NCI-H748 (cell line): ENCODE results near the gene NKX1-1.
A peak's percentile ranks its signal among the peaks of the same experiment; 100 is the strongest.

Source experiments
- DNase-seq: peaks from one replicate; lab custom pipeline; 2025; ENCODE audit not compliant: unreplicated experiment; lab: John Stamatoyannopoulos, UW

Gene NKX1-1

DNA sequence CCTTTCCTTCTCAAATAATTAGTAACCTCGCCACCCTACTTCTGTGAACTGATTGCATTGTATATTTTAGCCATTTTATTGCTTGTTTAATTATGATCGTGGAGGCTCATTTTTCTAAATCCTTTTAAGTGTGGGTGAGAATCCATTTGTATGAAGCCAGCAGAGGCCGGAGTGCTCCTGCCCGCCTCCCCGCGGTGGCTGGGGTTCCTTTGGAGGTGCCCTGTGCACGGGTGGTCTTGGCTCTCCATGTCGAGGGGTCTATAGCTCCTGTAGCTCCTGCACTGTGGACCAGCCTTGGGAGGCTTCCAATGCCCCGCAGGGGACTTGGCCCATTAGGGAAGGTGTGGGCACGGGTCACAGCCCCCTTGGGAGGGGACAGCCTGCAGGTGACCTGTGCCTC lies 44.2 kb downstream of the NKX1-1 start:
- peak; percentile 30 for DNase-seq

DNA sequence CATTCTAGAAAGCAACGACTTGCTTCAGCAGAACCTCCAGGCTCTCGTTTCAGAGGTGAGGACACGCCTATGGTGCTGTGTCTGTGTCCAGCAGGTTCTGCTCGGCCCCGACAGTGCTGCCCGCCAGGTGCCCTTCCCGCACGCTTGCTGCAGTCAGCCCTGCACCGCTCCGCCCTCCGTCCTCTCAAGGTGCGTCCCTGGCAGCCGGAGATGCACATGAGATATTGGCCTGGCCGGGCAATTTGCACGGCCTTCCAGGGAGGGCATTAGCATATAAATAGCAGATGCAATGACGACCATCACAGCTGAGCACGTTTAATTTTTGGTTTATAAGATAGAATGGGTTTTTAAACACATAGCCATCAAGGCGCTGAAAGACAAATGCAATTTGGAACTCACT lies 44.8 kb downstream of the NKX1-1 start:
- DNase-seq = peak; percentile 70

DNA sequence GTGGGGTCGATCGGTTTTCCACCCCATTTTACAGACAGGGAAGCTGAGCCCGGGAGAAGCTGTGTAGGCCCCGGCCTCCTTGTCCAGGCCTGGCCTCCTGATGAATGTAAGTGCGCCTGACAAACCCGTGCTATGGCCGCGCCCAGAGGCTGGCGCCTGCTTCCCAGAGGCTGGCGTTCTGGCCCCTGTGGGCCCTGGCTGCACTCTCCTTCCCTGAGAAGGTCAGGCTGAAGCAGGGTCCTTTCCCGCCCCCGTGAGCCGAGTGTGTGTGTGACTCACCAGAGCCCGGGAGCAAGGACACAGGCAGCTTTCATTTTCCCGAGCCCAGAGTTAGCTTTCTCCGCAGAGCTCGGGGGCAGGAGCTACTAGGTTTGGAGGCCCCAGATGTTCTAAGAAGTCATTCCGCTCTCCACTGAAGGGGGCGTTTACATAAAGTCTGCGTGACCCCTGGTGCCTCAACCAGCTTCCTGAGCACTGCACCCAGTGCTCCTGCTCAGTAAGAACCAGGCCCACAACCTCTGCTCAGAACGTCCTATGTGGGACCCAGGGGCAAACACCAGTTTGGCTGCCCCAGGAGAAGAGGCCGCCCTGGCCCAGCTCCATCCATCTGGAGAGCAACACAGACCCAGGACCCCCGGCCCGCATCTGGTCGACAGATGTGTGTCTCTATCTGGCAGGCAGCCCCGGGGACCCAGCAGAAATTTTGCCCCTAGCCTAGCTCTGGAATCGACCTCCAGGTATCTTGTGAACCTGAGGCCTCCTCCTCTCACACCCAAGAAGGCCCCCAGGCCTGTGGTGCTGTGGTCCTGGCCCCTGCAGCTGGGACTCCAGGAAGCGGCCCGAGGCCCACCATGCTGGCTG lies 45.6 kb downstream of the NKX1-1 start:
- no peak for DNase-seq

DNA sequence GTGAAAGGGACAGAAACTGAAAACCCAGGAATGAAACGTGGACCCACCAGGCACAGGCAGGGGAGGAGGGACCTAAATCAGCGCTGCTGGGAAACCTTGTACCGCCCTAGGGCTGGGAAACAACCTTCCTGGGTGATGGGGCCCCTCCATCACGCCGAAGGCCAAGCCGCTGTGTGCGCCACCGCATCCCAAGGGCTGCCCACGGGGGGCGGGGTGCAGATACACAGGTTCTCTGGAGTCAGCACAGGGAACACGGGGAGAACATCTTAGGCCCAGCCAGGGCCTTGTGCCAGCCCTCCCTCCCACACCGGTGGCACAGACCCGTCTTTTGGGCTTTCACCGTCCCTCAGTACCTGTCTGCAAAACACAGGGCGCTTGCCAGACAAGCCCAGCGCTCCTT lies 46.3 kb downstream of the NKX1-1 start:
- no peak for DNase-seq

DNA sequence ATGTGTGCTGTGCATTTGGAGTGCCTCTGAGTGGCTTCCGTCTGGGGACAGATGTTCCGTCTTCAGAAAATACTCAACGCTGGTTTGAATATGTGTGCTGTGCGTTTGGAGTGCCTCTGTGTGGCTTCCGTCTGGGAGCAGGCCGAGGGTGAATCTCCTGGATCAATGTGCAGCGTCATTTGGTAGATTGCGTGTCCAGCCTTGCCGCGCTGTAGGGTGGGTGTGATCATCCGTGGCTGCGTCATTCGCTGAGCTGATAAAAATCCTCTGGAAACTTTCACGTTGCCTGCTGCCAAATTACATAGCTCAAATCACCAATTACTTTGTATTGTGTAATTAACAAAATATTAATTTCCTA lies 47.1 kb downstream of the NKX1-1 start:
- DNase-seq = no peak

DNA sequence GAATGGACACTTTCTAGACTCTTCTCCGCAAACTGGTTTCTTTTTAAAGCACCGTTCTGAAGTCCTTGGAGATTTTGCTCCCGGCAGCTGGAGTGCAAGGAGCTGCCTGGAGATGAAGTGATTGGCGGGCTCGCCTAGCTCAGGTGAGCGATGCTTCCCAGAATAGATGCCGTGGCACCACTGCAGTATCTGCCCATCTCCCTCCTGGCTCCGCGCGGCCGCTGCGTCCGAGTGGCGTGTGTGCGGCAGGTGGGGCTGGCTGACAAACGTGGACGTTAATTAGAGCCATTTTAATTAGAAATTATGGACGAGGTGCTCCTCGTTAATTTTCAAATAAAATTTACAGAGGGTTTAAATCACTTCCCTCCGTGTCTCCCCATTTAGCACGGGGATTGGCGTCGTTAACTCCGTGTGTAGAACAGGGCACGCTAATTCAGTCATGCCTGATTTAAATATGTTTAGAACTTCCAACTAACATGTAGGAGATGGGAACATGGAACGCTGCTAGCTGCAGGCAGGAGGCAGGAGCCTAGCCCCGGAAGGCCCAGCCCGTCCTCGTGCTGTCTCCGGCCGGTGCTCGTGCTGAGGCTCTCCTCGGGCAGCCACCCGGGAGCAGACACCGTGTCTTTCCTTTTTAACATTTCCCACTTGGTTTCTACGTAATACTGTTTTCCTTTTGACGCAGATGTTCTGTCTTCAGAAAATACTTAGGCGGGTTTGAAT lies 47.7 kb downstream of the NKX1-1 start:
- DNase-seq = no peak

DNA sequence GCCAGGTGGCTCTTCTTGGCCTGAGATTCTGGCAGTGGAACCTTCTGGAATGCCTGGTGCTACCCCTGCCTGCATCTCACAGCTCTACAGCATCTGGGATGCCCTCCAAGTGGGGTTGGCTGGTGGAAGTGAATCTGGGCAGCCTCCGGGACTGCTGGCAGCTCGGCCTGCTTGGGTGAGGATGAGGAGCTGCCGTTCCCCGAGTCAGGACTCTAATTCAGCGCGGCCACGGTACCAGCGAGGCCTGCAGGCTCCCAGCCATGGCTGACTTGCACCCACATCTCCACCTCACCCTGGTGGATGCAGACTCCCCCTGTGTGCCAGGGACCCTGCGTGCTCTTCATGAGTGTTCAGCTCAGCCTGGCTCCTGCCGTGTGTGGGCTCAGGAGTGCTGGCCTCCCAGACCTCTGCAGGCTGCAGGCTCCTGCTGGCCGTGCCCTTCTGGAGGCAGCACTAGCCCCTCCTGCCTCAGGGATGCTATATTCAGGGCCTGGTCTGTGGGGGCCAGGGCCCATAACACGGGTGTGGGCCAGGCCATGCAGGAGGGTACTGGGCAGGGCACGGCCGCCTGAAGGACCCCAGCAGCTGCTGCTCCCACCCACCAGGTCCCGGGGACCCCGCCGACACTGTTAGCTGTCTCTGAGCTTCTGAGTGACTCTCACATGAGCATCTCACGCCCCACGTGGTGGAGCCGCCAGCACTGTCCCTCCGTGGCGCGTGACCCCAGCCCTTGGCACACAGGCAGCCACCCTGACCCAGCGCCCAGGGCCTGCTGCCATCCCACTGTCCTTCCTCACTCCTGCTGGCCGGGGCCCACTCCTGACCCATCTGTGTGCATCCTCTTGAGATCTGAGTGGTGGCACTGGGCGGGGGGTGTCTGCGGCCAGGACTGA lies 48.6 kb downstream of the NKX1-1 start:
- DNase-seq = no peak

DNA sequence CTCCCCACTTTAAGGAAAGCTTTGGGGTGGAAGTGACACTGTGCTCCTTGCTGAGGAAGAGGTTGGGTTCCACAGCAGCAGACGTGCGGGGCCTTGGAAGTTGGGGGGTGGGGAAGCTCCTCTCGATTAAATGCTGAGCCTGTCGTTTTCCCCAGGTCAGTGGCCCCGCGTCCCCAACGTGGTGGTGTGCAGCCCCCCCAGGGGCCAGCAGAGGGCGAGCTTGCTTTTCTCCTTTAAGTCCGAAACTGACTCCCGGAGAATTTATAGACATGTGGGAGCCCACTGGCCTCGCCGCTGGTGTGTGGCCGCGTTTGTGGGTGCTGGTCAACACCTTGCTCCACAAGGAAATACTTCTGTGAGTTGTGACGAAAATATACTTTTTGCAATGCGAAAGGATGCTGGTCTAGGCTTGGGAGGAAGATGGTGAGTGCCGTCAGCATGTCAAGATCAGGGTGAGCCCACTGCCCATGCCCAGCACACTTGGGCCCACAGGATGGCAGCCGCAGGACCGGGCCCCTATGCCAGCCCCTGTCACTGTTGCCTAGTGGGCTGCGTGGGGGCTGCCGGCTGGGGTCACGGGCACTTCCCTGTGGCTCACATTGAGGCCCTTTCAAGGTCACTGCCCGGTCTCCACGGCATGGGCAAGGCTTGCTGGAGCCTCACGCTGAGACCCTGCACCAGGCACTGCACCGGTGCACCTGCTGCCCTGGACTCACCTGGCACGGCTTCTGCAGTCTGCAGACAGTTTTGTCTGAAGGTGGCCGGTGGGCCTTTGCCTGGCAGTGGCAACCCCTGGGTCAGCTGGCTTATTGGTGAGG lies 49.9 kb downstream of the NKX1-1 start:
- peak; percentile 38 for DNase-seq

DNA sequence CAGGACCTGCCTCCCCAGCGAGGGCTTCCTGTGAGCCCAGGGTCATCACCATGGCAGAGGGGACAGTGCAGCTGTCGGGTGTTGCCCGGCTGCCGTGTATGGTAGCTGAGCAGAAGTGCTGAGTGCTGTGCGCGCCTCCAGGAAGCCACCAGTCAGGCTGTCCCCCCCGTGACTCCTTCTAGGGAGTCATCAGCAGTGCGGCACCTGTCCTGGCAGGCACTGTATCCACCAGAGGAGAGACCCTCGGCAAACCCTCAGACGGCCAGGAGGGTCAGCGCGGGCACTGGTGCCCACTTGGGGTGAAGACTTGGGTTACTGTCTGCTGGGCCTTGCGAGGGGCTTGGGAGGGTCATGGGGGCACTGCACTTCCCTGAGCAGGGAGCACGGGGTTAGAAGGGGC lies 50.9 kb downstream of the NKX1-1 start:
- DNase-seq = no peak

DNA sequence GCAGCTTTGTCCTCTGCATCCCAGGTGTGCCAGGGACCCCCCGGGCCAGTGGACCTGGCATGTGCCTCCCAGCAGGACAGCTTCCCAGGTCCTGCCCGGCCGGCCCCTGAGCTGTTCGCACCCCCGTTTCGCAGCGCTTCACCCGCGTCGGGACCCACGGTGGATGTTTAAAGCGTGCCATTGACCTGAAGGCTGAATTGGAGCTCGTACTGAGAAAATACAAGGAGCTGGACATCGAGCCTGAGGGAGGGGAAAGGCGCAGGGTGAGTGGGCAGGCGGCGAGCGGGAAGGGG lies 51.3 kb downstream of the NKX1-1 start:
- DNase-seq = no peak

DNA sequence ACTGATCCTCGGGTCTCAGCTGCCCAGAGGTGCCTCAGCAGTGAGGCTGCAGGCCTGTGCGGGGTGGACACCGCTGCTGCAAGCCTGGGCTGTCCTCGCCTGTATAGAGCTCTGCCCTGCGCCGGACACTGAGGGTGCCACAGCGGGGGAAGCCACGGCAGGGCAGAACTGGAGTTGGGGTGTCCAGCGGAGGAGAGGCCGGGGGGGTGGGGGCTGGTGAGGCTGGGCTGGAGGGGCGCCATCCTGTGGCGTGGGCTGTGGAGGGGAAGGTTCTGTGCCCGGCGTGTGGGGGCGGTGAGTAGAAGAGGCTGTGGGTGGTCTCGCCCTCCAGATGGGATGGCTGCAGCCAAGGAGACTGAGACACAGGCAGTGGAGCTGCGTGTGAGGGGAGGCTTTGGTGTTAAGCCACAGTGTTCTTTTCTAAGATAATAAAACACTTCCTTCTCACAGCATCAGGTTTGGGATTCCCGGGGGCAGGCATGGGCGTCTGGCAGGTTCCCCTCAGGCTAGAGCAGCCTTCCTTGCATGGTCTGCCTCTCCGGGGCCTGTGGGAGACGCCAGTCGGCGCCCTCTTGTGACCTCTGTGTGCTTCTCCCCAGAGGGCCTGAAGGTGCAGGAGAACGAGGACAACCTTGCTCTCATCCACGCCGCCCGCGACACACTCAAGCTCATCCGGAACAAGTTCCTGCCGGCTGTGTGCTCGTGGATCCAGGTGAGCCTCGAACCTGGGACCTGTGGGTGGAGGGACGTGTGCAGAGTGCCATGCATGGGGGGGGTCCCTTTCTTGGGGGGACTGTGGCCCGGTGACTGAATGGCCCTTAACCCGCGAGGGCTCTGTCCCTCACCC lies 51.9 kb downstream of the NKX1-1 start:
- no peak for DNase-seq

DNA sequence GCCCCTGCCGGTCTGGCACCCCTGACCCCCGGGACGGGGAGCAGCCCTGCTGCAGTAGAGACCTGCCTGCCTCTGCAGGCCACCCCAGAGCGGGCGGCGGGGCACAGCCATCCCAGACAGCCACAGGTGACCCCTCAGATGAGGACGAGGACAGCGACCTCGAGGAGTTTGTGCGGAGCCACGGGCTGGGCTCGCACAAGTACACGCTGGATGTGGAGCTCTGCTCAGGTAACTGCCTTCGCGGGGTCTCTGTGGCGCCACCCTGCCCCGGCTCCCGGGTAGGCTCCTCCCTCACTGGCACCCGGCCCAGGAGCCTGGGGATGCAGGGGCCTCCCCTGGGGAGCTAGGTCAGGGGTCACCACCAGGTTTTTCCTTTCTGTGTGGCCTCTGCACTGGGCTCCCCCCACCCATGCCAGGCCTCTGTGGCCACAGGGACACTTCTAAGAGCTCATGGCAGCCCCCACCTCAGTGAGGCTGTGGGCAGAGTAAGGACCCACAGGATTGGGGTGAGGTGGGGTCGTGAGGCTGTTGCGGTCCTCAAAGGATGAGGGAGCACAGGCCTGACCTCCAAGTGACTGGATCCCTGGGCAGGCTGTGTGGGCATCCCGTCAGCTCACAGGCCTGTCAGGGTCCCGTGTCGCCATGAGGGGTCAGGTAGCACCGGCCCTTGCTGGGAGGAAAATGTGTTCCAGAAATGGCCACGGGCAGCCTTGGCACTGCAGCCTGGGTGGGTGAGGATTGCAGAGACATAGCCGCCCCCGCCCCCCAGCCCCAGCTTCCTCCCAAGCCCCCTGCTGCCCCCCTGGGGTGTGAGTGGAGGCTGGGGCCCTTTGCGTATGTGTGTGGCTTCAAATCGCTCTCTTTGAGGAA lies 52.8 kb downstream of the NKX1-1 start:
- no peak for DNase-seq
